ENCODE results near the gene PXMP4.

- TF ChIP-seq CTCF (IDR thresholded peaks at IDR 0.05) (no peak), EZH2 (IDR thresholded peaks at IDR 0.05) (no peak)
Measured at GRCh38 chr20:33744773-33745385, 24.8 kb upstream of the PXMP4 start.

Data from neural progenitor cell (in vitro differentiated cells).